Fibroblast of lung (primary cell): ENCODE results near the gene TMEM59. TPM values are rescaled to one million over a fixed set of nuclear protein-coding genes. Genes with fewer than 3 reads are reported as not detected.
"Not testable (repeated sequence)": the region's sequence is repeated elsewhere in the genome, so short reads cannot be mapped to it uniquely, and the experiment has no call there.

Experiments used
- DNase-seq, 2 donors: peaks; one replicate each; pipeline versions ENCODE4 v3.0.0 to v3.0.0-alpha.2; 2010; ENCODE audit warnings: low read depth in 2 of 2
- H2AFZ ChIP-seq: 2 replicates; pipeline ENCODE4 v1.5.1; 2012; ENCODE audit warnings: low read length, control low read depth, inconsistent platforms
- H3K27ac ChIP-seq: 2 replicates; pipeline ENCODE4 v1.5.1; 2011; ENCODE audit warnings: low read length, control low read depth; ENCODE audit not compliant: insufficient read depth
- H3K27me3 ChIP-seq: 2 replicates; pipeline ENCODE4 v1.5.1; 2011; ENCODE audit warnings: mild to moderate bottlenecking, low read length; ENCODE audit not compliant: control insufficient read depth, insufficient read depth
- H3K36me3 ChIP-seq: 2 replicates; pipeline ENCODE4 v1.5.1; 2011; ENCODE audit warnings: low read length; ENCODE audit not compliant: control insufficient read depth, insufficient read depth
- H3K4me1 ChIP-seq: 2 replicates; pipeline ENCODE4 v1.5.1; 2011; ENCODE audit warnings: low read length; ENCODE audit not compliant: control insufficient read depth, insufficient read depth; ENCODE audit errors: extremely low read depth
- H3K4me2 ChIP-seq: 2 replicates; pipeline ENCODE4 v1.5.1; 2011; ENCODE audit warnings: low read length, control low read depth; ENCODE audit not compliant: insufficient read depth; ENCODE audit errors: extremely low read depth
- H3K4me3 ChIP-seq, 4 experiments: fragments of 200-600 bp in 1 of 4; sonication (generic) in 1 of 4; replicated peaks in 1 of 4; 2 replicates each; pipeline ENCODE4 v1.5.1; 2011 to 2016; ENCODE audit warnings: low read length in 4 of 4, low read depth in 3 of 4, mild to moderate bottlenecking in 3 of 4, control low read depth in 2 of 4, inconsistent platforms in 1 of 4, mixed read lengths in 1 of 4; ENCODE audit not compliant: insufficient read depth in 1 of 4; ENCODE audit errors: control extremely low read depth in 1 of 4
- H3K79me2 ChIP-seq: 2 replicates; pipeline ENCODE4 v1.5.1; 2012; ENCODE audit warnings: mild to moderate bottlenecking, low read length, inconsistent platforms; ENCODE audit not compliant: control insufficient read depth, insufficient read depth
- H3K9ac ChIP-seq: 2 replicates; pipeline ENCODE4 v1.5.1; 2011; ENCODE audit warnings: mild to moderate bottlenecking, low read length, control low read depth; ENCODE audit not compliant: insufficient read depth
- H3K9me3 ChIP-seq: 2 replicates; pipeline ENCODE4 v1.5.1; 2012; ENCODE audit warnings: low read depth, low read length; ENCODE audit not compliant: control insufficient read depth, insufficient read depth
- H4K20me1 ChIP-seq: 2 replicates; pipeline ENCODE4 v1.5.1; 2011; ENCODE audit warnings: low read length; ENCODE audit not compliant: control insufficient read depth, insufficient read depth; ENCODE audit errors: extremely low read depth
- EZH2 ChIP-seq: IDR thresholded peaks from 2 replicates; pipeline ENCODE4 v1.5.1; 2012; ENCODE audit warnings: low read length, control low read depth, mild to moderate bottlenecking; ENCODE audit errors: missing control alignments
- polyA plus RNA-seq, 2 donors: library from polyadenylated mRNA; depleted of rRNA in 1 of 2; stranded (reverse) in 1 of 2; unstranded in 1 of 2; fragments of >200 nt; gene quantifications; 2 replicates each; pipeline ENCODE4 v1.2.1, GENCODE V29; 2011 to 2012; ENCODE audit warnings: missing spikeins in 1 of 2
- total RNA-seq: library from RNA; depleted of rRNA; stranded (reverse); fragments of >200 nt; gene quantifications from 2 replicates; pipeline ENCODE4 v1.2.1, GENCODE V29; 2014
- TF ChIP-seq, protein P1 (sequence below), 2 donors: IDR thresholded peaks in 1 of 2; conservative IDR thresholded peaks in 1 of 2; 1 replicate in 1 of 2; 2 replicates in 1 of 2; pipeline ENCODE4 v1.5.1; 2011 to 2012; ENCODE audit warnings: low read length in 2 of 2, control low read depth in 1 of 2, inconsistent platforms in 1 of 2, low read depth in 1 of 2, mild to moderate bottlenecking in 1 of 2

The TMEM59 gene
- total and polyA plus RNA-seq, 2 donors (not counting 1 experiment from before 2014, with no cell fraction given): 431 to 480 TPM

DNA sequence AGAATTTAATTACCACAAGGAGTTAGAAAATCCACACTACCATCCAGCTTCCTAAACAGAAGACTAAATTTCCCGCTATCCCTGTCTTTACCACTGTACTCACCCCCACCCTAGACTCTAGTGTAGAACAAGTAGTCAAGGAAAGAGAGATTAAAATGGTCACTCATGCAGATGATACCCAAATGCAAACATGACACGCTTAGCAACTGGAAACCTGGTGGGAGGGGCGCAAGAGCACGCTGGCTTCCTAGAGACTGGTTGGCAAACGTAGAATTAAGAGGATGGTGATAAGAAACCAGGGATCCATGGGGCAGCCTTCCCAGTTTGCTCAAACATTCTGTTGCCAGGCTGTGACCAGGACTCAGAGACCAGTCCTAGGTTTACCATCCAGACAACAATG, 25.2 kb downstream of the TMEM59 start:
- TF ChIP-seq, protein P1, sequence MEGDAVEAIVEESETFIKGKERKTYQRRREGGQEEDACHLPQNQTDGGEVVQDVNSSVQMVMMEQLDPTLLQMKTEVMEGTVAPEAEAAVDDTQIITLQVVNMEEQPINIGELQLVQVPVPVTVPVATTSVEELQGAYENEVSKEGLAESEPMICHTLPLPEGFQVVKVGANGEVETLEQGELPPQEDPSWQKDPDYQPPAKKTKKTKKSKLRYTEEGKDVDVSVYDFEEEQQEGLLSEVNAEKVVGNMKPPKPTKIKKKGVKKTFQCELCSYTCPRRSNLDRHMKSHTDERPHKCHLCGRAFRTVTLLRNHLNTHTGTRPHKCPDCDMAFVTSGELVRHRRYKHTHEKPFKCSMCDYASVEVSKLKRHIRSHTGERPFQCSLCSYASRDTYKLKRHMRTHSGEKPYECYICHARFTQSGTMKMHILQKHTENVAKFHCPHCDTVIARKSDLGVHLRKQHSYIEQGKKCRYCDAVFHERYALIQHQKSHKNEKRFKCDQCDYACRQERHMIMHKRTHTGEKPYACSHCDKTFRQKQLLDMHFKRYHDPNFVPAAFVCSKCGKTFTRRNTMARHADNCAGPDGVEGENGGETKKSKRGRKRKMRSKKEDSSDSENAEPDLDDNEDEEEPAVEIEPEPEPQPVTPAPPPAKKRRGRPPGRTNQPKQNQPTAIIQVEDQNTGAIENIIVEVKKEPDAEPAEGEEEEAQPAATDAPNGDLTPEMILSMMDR (conservative IDR thresholded peaks at IDR 0.05 in 1 of 2, IDR thresholded peaks at IDR 0.05 in 1 of 2; ENCODE audit: low read depth in 1 of 2, low read length in 2 of 2): no peak
- TF ChIP-seq EZH2: no peak
- no peak overlapping the region for H3K9ac ChIP-seq
- no peak overlapping the region for H3K4me3 ChIP-seq
- DNase-seq: peak in 1 of 2 donors; percentile 32
- H3K4me1 ChIP-seq: no peaks in the 10 kb centered on the region
- H3K9me3 ChIP-seq: no peaks in the 10 kb centered on the region
- no peak overlapping the region for H3K27ac ChIP-seq
- no peaks in the 10 kb centered on the region for H3K36me3 ChIP-seq
- no peaks in the 10 kb centered on the region for H4K20me1 ChIP-seq
- H2AFZ ChIP-seq: no peak overlapping the region
- H3K27me3 ChIP-seq: no peaks in the 10 kb centered on the region
- H3K4me2 ChIP-seq: no peak overlapping the region
- H3K79me2 ChIP-seq: no peaks in the 10 kb centered on the region

DNA sequence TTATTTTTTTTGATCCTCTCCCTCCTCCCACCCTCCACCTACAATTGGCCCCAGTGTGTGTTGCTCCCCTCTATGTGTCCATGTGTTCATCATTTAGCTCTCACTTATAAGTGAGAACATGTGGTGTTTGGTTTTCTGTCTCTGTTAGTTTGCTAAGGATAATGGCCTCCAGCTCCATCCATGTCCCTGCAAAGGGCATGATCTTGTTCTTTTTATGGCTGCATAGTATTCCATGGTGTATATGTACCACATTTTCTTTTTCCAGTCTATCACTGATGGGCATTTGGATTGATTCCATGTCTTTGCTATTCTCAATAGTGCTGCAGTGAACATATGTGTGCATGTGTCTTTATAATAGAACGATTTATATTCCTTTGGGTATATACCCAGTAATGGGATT, 28.2 kb downstream of the TMEM59 start:
- not testable (repeated sequence) for DNase-seq, H3K9me3 ChIP-seq, H4K20me1 ChIP-seq, H3K27ac ChIP-seq, H3K4me3 ChIP-seq, H3K27me3 ChIP-seq, H3K36me3 ChIP-seq, H3K4me2 ChIP-seq, H3K79me2 ChIP-seq, H2AFZ ChIP-seq, H3K4me1 ChIP-seq, H3K9ac ChIP-seq

DNA sequence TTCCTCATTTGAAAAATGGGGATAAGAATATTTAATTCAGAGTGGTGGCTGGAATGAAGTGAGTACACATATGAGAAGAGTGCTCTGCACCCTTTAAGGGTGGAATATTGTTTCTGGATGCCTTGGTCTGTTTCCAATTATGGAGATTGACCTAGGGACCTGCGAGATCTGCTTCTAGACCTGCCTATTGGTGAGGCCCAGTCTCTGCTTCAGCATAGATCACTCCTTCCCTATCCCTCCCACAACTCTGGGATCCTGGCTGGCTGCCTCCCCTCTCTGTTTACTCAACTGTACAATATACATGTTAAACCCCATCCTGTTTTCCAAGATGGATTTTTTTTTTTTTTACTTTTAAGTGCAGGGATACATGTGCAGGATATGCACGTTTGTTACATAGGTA, 28.6 kb downstream of the TMEM59 start:
- H3K4me3 ChIP-seq: no peak overlapping the region
- peaks cover 2% of the 10 kb centered on the region for H3K27me3 ChIP-seq
- TF ChIP-seq, protein P1 (conservative IDR thresholded peaks at IDR 0.05 in 1 of 2, IDR thresholded peaks at IDR 0.05 in 1 of 2; ENCODE audit: low read depth in 1 of 2, low read length in 2 of 2): no peak
- TF ChIP-seq EZH2: no peak

DNA sequence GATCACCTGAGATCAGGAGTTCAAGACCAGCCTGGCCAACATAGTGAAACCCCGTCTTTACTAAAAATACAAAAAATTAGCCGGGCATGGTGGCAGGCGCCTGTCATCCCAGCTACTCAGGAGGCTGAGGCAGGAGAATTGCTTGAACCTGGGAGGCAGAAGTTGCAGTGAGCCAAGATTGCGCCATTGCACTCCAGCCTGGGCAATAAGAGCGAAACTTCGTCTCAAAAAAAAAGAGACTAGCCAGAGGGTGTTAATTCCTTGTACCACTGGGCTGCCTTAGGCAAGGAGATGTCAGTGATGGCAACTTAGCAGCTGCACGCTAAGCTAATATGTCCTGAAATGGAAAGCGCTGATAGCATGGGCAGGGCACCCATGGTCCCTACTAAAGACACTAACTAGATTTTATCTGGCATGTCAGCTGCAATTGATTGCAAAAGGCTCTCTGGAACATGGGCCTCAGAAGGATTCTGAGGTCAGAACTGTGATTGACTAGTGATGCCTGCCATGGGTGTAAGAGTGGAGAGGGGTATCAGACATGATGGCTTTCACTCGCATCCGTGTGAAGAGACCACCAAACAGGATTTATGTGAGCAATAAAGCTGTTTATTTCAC, 33.3 kb downstream of the TMEM59 start:
- H3K27me3 ChIP-seq, H4K20me1 ChIP-seq, H3K9me3 ChIP-seq, H3K79me2 ChIP-seq, H3K36me3 ChIP-seq, DNase-seq, H3K9ac ChIP-seq, H3K4me1 ChIP-seq, H2AFZ ChIP-seq, H3K27ac ChIP-seq, H3K4me2 ChIP-seq, H3K4me3 ChIP-seq: not testable (repeated sequence)

More for the DNA sequence above, 28.6 kb downstream of the TMEM59 start:
- no peak for DNase-seq
- Histone ChIP-seq H3K9me3 (no peaks in the 10 kb centered on the region), H3K4me2 (no peak overlapping the region), H3K27ac (no peak overlapping the region), H2AFZ (no peak overlapping the region), H3K36me3 (no peaks in the 10 kb centered on the region), H3K79me2 (no peaks in the 10 kb centered on the region), H3K4me1 (no peaks in the 10 kb centered on the region), H3K9ac (no peak overlapping the region), H4K20me1 (no peaks in the 10 kb centered on the region)
